Activated T-cell treated with anti-CD3 and anti-CD28 coated beads for 1 hour (primary cell): ENCODE data around the gene FOXK1.

Source experiments
- DNase-seq: peaks from one replicate; pipeline ENCODE4 v3.0.0-alpha.2; 2020; ENCODE audit warnings: low read depth

The FOXK1 gene

DNA sequence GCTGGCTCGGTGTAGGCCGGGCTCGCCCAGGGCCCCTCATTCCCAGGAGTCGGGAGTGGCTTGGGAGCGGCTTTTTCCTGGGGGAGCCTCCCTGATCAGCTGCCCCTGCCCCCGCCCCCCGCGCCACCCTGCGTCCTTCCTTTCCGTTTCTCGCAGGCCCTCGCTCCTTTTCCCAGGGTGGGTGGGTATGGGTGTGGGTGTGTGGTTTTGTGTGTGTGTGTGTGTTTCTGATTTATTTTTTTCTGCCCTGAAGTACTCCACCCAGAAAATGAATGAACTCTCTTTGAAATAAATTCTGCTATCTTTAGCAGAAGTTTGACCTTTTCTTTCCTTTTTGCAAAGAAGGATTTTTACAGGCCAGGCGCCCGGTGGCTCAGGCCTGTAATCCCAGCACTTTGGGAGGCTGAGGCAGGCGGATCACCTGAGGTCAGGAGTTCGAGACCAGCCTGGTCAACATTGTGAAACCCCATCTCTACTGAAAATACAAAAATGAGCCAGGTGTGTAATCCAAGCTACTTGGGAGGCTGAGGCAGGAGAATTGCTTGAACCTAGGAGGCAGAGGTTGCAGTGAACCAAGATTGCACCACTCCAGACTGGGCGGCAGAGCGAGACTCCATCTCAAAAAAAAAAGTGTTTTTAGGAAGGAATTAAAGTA, 63.3 kb downstream of the FOXK1 start:
- DNase-seq: no peak

DNA sequence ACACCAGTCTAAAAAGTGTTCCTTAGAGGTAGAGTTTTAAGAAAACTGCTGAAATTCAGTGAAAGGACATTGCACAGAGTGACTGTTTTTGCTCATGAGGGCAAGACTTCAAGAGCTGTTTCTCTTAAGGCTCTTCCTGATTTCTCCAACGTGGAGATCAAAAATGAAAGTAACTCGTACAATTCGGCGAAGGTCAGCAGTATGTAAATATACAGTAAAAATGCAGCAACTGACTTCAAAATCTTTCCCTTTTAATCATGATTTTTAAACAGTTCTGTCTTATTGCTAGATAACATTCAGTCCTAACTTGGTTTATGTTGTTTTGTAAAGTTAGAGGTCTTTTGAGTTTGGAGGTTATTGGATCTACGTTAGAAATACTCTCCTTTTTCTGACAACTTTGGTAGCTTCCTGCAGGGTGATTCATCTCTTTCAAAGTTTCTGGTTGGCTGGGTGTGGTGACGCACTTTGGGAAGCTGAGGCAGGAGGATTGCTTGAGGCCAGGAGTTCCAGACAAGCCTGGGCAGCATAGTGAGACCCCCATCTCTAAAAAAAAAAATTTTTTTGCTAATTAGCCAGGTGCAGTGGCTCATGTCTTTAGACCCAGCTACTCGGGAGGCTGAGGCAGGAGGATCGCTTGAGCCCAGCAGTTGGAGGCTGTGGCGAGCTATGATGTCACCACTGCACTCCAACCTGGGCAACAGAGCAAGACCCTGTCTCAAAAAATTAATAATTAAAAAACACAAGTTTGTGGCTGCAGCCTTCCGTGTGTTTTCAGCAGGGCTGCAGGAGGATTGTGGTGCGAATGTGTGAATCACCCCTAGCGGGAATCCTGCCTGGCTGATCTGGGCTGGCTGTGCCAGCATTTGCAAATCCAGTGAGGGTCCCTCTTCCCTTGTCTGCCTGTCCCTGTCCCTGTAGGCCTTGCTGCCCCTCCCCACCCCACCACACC, 64.2 kb downstream of the FOXK1 start:
- no peak for DNase-seq

DNA sequence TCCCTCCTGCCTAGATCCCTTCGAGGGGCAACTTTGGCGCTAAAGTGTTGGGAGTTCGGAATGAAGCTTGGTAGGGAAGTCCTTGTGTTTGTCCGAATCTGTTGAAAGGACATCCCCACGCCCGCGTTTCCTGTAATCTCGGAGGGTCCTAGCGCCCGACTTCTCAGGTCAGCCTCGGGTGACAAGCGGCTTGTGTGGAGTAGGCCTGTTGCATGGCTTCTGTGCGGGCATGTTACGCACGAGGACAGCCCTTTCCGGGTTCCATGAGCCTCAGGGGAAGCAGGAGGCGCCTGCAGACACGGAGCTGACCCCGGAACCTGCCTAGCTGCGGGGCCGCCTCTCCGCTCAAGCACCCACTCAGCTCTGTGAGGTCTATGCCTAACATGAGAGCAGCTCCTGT, 64.9 kb downstream of the FOXK1 start:
- DNase-seq: no peak

DNA sequence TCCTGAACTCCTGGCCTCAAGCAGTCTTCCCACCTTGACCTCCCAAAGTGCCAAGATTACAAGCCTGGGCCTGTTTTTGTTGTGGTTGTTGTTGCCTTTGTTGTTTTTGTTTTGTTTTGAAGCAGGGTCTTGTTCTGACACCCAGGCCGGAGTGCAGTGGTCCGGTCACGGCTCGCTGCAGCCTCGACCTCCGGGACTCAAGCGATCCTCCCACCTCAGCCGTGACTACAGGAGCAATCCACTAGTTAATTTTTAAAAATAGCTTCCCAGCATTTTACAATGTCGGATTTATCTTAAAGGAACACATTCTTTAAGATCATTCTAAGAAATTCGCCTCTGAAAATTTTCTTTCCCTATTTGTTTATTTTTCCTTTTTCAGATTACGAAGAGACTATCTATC, 65.7 kb downstream of the FOXK1 start:
- DNase-seq: no peak

DNA sequence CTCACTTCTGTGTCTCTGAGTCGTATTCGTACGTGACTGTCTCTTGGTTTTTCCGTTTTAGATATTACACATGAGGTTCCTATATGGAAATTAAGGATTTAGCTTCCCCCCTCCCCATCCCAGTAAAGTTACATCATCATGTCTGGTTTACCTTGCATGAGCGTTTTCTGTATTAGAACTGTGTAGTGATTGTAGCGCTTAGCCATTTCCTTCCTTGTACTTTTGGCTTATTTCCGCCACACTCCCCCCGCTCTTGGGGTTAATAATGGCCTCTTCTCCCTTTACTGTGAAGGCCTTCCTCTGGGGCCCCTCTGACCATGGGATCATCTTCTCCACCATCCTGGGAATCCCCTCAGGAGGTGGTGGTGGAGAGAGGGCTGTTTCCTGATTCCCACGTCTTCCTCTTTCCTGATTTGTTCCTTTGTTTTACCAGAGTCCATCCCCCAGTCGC, 66.2 kb downstream of the FOXK1 start:
- DNase-seq: no peak

DNA sequence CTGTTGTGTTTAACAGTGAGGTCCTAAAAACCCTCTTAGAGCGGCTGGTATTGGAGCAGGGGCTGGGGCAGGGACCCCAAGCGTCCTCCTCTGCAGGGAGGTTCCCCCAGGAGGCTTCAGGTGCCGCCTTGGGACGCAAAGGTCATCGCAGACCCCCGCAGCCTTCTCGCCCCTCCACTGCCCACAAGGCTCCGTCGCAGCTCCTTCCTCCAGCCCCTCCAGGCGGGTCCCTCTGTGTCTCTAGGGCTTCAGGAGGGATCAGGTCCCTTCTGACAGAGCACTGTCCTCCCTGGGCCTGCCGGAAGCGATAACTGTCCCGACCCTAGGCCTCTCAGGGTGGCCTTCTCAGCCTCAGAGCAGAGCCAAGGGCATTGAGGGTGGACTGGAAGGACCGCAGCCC, 67.3 kb downstream of the FOXK1 start:
- DNase-seq: no peak

DNA sequence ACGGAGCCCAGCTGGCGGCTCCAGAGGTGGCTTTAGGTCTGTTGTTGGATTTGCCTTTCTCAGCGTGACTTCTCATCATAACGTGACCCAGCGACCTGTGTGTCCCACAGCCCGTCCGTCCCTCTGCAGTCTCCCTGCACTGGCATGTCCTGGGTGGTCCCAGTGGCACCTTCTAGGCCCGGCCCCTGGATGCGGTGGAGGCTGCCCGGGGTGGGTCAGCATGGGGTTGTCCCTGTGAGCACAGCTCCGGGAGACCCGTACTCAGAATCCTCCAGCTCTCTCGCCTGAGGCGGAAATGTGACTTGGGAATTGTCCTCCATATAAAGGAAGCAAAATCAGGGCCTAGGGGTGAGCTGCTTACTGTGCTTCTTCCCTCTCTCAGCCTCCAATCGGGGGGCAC, 67.7 kb downstream of the FOXK1 start:
- DNase-seq: no peak

DNA sequence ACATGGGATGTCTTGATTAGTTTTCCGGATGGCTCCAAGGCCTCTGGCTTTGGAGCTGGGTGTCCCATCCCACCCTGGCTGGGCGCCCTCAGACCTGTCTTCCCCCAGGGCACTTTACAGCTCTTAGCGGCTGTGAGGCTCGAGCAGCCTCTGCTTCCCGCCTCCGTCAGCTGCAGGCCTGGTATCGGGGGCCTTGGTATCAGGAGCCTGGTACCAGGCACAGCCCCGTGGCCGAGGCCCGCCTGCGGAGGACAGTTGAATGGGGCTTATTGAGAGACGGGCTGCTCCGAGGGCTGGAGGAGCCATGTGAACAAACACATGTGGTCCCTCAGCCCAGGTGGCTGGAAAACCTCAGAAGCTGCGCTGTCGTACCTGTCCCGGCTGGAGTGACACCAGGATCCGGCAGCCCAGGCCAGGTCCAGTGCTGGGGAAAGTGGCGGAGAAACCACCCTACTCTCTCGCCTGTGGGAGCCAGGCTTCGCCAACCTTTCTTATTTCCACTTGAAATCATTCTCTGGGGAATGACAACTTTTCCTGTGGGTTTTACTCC, 69.4 kb downstream of the FOXK1 start:
- no peak for DNase-seq

DNA sequence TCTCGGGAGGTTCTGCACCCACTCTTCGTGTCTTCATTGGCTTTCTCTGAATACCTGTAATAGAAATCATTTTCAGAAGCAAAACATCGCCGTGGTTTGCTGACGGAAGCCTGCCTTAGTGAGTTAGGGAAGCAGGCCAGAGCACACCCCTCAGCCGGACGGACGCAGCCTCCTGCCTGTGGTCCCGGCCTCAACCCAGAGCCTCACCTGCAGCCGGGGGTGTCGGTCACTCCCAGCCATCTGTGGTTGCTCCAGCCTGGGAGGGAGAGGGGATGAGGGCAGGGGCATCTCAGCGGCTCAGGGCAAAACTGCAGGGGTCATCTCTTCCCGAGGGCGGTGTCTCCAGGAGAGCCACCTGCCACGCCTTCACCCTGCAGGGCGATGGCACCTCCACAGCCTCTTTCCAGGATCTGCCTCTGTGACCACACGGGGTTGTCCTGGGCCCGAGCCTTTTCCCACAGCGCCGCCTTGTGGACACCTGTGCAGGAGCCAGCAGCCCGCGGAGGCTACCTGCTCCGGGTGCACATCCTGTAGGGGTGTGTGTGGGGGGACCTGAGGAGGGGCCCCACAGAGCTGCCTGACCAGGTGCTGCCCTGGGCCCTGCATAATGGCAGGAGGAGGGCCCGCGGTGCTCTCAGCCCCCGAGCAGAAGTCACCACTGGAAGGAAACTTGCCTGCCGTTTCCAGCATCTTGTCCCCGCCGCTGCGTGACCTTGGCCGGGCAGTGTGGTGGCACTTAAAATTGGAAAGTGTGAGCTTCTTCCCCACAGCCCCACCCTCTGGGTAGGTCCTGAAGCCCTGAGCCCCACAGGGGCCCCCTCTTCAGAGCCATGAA, 71.7 kb downstream of the FOXK1 start:
- peak; percentile 88 for DNase-seq

DNA sequence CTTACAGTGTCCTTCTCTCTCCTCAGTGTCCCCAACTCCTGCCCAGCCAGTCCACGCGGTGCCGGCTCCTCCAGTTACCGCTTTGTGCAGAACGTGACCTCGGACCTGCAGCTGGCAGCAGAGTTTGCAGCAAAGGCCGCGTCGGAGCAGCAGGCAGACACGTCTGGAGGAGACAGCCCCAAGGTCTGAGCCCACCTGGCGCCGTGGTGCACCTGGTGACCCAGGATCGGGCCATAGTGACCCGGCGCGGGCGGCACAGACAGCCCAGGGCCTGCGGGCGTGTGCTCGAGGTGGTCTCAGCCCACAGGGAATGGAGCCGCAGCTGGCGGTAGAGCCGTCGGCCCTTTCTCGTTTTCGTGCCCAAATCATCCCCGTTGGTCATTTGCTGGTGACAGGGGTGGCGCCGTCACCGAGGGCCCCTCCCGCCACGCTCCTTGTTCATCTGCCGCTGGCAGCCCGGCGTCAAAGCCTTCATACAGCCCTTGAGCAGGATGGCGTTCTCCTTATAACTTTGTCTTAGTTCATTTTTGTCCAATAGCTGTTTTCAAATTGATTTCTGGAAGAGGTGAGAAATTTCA, 72.4 kb downstream of the FOXK1 start:
- no peak for DNase-seq

DNA sequence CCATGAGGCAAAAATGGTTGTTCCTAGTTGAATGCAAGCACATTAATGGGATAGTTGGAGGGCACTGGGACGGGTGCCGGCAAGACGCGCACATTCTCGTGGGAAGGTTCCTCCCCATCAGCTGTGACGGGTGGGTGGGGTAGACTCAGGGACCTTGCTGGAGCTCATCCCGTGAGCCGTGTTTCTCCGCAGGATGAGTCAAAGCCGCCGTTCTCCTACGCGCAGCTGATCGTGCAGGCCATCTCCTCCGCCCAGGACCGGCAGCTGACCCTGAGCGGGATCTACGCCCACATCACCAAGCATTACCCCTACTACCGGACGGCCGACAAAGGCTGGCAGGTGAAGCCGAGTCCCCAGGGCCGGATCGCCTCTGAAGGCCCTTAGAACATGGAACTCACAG, 73.0 kb downstream of the FOXK1 start:
- DNase-seq: no peak

DNA sequence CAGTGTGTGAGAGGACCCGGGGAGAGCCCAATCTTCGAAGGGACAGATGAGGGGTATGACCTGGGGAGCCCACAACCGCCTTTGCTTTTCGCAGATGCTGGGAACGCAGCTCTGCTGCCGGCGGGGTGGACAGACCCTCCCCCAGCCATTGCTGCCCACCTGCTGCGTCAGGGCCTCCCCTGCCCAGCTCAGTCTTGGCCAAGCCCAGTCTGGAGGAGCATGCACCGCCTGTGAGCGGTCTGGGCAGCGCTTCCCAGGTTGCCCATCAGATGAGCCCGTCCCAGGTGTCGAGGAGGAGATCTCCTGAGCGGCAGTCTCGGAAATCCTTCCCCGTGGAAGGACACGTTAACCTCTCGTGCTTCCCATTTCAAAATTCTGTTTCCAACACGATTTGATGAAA, 76.0 kb downstream of the FOXK1 start:
- no peak for DNase-seq

DNA sequence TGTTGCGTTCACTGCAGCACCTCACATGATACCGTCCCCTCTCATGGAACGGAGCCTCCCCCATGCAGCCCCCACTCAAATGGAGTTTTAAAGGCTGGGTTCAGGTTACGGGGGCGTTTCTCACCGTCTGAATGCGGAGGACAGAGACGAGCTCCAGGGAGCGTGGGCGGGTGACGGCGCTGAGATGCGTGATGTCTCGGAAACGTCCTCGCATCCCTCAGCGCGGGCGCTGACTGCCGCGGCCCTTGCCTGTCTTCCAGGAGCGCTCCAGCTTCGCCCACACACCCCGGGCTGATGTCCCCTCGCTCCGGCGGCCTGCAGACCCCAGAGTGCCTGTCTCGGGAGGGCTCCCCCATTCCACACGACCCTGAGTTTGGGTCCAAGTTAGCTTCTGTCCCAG, 76.7 kb downstream of the FOXK1 start:
- DNase-seq: no peak

DNA sequence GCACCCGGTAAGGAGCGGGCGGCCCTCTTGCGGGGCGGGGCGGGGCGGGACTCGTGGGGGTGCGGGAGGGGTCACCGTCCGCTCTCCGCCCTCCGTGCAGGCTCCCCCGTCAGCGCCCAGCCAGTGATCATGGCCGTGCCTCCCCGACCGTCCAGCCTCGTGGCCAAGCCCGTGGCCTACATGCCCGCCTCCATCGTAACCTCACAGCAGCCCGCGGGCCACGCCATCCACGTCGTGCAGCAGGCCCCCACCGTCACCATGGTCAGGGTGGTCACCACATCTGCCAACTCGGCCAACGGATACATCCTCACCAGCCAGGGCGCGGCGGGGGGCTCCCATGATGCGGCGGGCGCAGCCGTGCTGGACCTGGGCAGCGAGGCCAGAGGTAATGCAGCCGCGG, 77.1 kb downstream of the FOXK1 start:
- no peak for DNase-seq

DNA sequence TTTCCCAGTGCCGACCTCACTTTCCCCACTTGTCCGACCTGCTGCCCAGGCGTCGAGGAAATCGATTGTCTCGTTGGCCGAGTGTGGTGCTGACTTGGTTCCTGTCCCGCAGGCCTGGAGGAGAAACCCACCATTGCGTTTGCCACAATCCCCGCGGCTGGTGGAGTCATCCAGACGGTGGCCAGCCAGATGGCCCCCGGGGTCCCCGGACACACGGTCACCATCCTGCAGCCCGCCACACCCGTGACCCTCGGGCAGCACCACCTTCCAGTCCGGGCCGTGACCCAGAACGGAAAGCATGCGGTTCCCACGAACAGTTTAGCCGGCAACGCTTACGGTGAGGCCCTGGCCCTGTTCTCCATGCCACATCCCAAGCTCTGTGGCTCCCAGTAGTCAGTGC, 78.9 kb downstream of the FOXK1 start:
- DNase-seq: no peak

DNA sequence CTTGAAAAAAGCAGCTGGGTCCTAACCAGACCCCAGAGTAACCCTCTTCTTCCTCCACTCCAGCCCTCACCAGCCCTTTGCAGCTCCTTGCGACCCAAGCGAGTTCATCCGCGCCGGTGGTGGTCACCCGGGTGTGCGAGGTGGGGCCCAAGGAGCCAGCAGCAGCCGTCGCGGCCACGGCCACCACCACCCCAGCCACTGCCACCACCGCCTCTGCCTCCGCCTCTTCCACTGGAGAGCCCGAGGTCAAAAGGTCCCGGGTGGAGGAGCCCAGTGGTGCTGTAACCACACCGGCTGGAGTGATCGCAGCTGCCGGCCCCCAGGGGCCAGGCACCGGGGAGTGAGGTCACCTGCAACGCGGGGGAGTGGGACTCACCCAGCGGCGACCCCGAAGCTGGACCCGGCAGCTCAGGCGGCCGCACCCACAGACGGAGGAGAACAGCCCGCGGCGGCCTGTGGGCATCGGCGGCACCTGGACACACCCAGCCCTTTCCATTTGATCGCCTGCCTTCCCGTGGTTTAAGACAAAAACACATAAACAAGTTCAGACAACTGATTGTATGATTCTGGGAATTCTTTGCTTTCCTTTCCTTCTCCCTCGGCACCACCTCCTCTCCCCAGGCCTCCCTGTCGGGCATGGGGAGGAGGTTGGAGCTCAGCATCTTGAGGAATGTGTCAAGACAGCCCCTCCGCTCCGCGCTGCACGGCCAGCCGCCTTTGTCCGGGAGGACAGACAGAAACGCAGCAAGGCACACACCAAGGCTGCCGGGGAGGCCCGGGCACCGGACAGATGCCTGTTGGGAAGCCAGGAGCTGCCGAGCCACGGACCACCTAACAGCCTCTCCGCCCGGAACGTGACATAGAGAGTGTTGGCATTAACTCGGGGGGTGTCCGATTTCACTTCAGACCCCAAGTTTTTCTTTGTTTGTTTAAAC, 80.3 kb downstream of the FOXK1 start:
- no peak for DNase-seq

DNA sequence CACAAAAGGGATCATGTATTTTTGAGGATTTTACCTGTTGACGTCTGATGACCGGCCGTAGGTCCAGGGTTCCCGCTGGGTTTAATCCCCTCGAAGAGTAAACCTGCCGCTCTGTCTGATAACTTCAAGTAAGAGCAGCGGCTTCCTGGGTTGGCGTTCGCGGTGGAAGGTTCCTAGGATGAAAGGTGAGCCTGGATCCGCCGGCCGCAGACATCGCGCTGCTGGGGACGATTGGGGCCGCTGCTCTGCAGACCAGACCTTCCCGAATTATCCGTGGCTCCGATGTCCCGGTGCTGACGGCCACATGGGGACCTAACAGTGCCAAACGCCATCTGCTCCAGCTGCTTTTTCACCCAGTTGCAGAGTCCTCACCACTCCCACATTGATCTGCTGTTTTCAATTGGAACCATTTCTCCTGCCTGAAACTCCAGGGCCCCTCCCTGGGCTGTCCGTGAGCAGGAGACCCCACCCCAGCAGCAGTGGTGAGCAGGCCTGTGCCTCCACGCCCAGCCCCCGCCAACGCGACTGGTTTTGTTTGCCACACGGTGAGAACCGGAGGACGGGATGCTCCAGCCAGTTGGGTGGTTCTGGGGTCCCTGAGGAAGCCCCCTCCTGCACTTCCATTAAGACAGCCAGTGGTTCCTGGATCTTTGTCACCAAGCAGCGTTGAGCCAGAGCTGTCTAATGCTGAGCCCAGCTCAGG, 81.1 kb downstream of the FOXK1 start:
- no peak for DNase-seq

DNA sequence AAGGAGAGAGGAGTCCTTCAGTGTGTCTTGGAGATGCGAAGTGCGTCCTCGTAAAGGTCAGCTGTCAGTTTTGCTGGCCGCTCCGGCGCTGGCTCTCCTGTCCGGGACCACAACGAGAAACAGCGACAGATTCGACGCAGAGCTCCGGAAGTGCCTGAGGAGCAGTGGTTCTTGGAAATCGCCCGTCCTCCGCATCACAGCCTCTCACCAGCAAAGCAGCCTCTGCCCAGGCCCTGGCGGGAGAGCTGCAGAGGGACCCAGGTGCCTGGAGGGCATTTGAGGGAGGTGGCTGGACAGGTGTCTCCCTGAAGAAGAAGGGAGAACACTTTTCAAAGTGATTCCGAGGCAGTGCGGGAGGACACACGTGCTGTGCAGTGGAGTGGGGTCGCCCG, 81.7 kb downstream of the FOXK1 start:
- DNase-seq: no peak

DNA sequence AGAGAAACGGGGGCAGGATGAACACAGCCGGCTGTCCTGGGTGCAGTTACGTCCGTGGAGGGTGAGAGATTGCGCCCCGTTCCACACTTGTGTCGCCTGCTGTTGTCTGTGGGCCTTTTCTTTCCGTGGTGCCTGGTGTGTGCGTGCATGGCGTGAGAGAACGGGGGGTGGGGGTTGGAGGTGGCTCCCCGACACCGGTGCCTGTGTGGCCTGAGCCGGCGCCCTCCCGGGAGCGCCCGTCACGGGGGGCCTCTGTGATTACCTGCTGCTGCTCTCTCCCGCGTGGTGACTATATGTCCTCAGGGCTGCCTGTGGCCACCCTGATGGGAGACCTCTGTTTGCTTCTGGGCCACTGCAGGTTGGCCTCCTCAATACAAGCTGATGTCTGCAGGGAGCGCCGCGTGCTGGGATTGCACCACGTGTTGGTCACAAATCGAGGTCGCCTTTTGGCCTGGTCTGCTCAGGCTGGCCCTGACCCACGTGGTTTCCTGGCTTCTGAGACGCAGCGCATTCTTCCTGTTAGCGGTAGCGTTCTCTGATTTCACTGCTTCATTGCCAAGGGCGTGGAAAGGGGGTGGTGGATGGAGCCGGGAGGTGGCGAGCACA, 82.4 kb downstream of the FOXK1 start:
- no peak for DNase-seq
